GM23248 (cell line): ENCODE data around the gene ITFG1. TPM values are rescaled to one million over a fixed set of nuclear protein-coding genes. Genes with fewer than 3 reads are reported as not detected.

Source experiments
- DNase-seq: peaks from one replicate; pipeline ENCODE4 v3.0.0-alpha.2; 2015
- H2AFZ ChIP-seq: fragments of 200-600 bp; sonication (generic); 2 replicates; pipeline ENCODE4 v1.6.1; 2016; ENCODE audit warnings: antibody characterized with exemption
- H3F3A ChIP-seq: fragments of 200-600 bp; sonication (generic); 2 replicates; pipeline ENCODE4 v1.6.1; 2016; ENCODE audit warnings: mild to moderate bottlenecking, antibody characterized with exemption, mixed run types; ENCODE audit not compliant: insufficient read depth
- H3K27ac ChIP-seq: fragments of 200-600 bp; sonication (generic); 2 replicates; pipeline ENCODE4 v1.5.1; 2016; ENCODE audit warnings: mild to moderate bottlenecking
- H3K27me3 ChIP-seq: fragments of 200-600 bp; sonication (generic); replicated peaks from 2 replicates; pipeline ENCODE4 v1.6.1; 2016; ENCODE audit warnings: mild to moderate bottlenecking; ENCODE audit not compliant: insufficient read depth
- H3K36me3 ChIP-seq: fragments of 200-600 bp; sonication (generic); 2 replicates; pipeline ENCODE4 v1.6.1; 2016; ENCODE audit warnings: low read depth, mild to moderate bottlenecking
- H3K4me1 ChIP-seq: fragments of 200-600 bp; sonication (generic); 2 replicates; pipeline ENCODE4 v1.6.1; 2016; ENCODE audit warnings: mild to moderate bottlenecking; ENCODE audit not compliant: insufficient read depth
- H3K4me2 ChIP-seq: fragments of 200-600 bp; sonication (generic); one replicate; pipeline ENCODE4 v1.6.1; 2016; ENCODE audit warnings: mild to moderate bottlenecking; ENCODE audit not compliant: unreplicated experiment
- H3K4me3 ChIP-seq: fragments of 200-600 bp; sonication (generic); 2 replicates; pipeline ENCODE4 v1.5.1; 2016; ENCODE audit warnings: mild to moderate bottlenecking
- H3K79me2 ChIP-seq: fragments of 200-600 bp; sonication (generic); 2 replicates; pipeline ENCODE4 v1.6.1; 2016; ENCODE audit warnings: mild to moderate bottlenecking; ENCODE audit not compliant: insufficient read depth
- H3K9ac ChIP-seq: fragments of 200-600 bp; sonication (generic); 2 replicates; pipeline ENCODE4 v1.6.1; 2016; ENCODE audit warnings: mild to moderate bottlenecking
- H3K9me2 ChIP-seq: fragments of 200-600 bp; sonication (generic); 2 replicates; pipeline ENCODE4 v1.6.1; 2016; ENCODE audit warnings: mixed run types, mild to moderate bottlenecking, moderate library complexity; ENCODE audit not compliant: insufficient read depth
- H3K9me3 ChIP-seq: fragments of 200-600 bp; sonication (generic); one replicate; pipeline ENCODE4 v1.6.1; 2017; ENCODE audit warnings: low read depth
- H4K20me1 ChIP-seq: fragments of 200-600 bp; sonication (generic); 2 replicates; pipeline ENCODE4 v1.6.0; 2016; ENCODE audit not compliant: insufficient read depth
- EZH2 ChIP-seq: fragments of 200-600 bp; sonication (generic); IDR thresholded peaks from 2 replicates; pipeline ENCODE4 v1.6.1; 2018; ENCODE audit warnings: antibody characterized with exemption, mild to moderate bottlenecking; ENCODE audit not compliant: insufficient read depth, poor library complexity, severe bottlenecking
- EZH2phosphoT487 ChIP-seq: fragments of 200-600 bp; sonication (generic); IDR thresholded peaks from 2 replicates; pipeline ENCODE4 v1.6.1; 2018; ENCODE audit warnings: antibody characterized with exemption, moderate library complexity, mild to moderate bottlenecking, low read depth; ENCODE audit not compliant: insufficient read depth
- WGBS, 2 experiments: methylation state at CpG; one replicate each; pipeline ENCODE4 v1.1.6; 2015 to 2017; ENCODE audit warnings: low lambda C conversion rate in 2 of 2, low coverage in 1 of 2; ENCODE audit errors: missing lambda C conversion rate in 2 of 2; 5-methylcytosine and 5-hydroxymethylcytosine counted together
- in situ Hi-C: fragments of 300-500 bp; cut with MboI; formaldehyde crosslinking; loops from 2 replicates; pipeline ENCODE4 v1.15.0; 2020
- polyA plus RNA-seq: library from polyadenylated mRNA; unstranded; fragments of >200 nt; fragmentation: Nextera tagmentation; extraction: Ambion mirVana; gene quantifications from 2 replicates; pipeline ENCODE4 v1.2.1, GENCODE V29; 2016
- total RNA-seq: library from RNA; depleted of rRNA; stranded (reverse); fragments of >200 nt; shearing (Covaris generic); gene quantifications from 2 replicates; pipeline ENCODE4 v1.2.3, GENCODE V29; 2014

The ITFG1 gene
- total and polyA plus RNA-seq, 2 experiments from 2014 or later: 78.2 to 111 TPM

DNA sequence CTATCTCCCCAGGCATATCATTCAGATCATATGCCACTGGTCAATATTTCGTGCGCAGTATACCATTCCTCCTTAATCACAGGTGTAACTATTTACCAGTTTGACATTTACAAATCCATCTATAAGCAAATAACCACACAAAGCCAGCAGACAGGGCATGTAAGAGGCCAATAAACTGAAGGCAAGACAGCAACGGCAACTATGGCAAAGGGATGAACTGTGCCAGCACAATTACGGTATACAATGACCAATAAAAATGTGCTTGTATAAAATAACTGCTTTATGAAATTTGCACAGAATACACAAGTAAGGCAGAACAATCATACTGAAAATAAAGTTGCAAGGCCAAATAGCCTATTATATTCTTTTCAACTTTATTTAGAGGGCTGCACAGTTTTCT lies 326.3 kb downstream of the ITFG1 start:
- no peak overlapping the region for H3K4me3 ChIP-seq
- H3K79me2 ChIP-seq: no peaks in the 10 kb centered on the region
- no peak for DNase-seq
- H3K9ac ChIP-seq: no peak overlapping the region
- TF ChIP-seq EZH2: no peak
- TF ChIP-seq EZH2phosphoT487: no peak
- H3K4me1 ChIP-seq: peaks cover 7% of the 10 kb centered on the region
- no peaks in the 10 kb centered on the region for H3F3A ChIP-seq
- no peaks in the 10 kb centered on the region for H4K20me1 ChIP-seq
- no peaks in the 10 kb centered on the region for H3K36me3 ChIP-seq
- H3K27ac ChIP-seq: no peak overlapping the region
- no peaks in the 10 kb centered on the region for H3K9me2 ChIP-seq
- in situ Hi-C loops: loop anchor here (10.0 kb wide), 1 partner anchor 1030 kb away; no protein-coding TSS in a partner anchor
- H2AFZ ChIP-seq: no peak overlapping the region
- WGBS, 2 experiments: 95 to 99% methylated on average over 4 of the region's 4 CpGs
- H3K4me2 ChIP-seq: no peak overlapping the region
- H3K9me3 ChIP-seq: no peaks in the 10 kb centered on the region
- H3K27me3 ChIP-seq: no peaks in the 10 kb centered on the region

DNA sequence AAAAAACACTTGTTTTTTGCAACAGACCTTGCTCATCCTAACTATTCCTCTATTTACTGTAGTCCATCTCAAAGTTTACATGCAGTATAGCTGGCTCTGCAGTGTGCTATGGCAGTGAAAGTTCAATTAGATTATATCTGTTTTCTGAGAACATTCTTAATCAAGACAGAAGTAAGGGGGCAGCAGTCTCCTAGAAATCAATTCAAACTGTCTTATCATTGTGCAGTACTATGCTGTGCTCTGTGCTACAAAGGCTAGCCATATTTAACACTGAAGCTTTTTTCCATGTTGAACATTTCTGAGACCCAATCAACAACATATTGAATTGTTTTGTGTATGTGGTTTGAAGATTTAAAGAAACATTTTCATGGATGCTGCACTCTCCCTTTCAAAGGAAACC lies 328.6 kb downstream of the ITFG1 start:
- Histone ChIP-seq H3K27ac (no peak overlapping the region), H3K9me2 (no peaks in the 10 kb centered on the region), H3K79me2 (no peaks in the 10 kb centered on the region), H3K27me3 (no peaks in the 10 kb centered on the region), H2AFZ (no peak overlapping the region), H4K20me1 (no peaks in the 10 kb centered on the region), H3K4me2 (no peak overlapping the region), H3F3A (no peaks in the 10 kb centered on the region), H3K9me3 (no peaks in the 10 kb centered on the region), H3K4me3 (no peak overlapping the region), H3K9ac (no peak overlapping the region), H3K4me1 (peaks cover 7% of the 10 kb centered on the region), H3K36me3 (no peaks in the 10 kb centered on the region)
- TF ChIP-seq EZH2phosphoT487 (no peak), EZH2 (no peak)
- DNase-seq: no peak
- in situ Hi-C loops: loop anchor here (10.0 kb wide), 1 partner anchor 1032 kb away; no protein-coding TSS in a partner anchor

DNA sequence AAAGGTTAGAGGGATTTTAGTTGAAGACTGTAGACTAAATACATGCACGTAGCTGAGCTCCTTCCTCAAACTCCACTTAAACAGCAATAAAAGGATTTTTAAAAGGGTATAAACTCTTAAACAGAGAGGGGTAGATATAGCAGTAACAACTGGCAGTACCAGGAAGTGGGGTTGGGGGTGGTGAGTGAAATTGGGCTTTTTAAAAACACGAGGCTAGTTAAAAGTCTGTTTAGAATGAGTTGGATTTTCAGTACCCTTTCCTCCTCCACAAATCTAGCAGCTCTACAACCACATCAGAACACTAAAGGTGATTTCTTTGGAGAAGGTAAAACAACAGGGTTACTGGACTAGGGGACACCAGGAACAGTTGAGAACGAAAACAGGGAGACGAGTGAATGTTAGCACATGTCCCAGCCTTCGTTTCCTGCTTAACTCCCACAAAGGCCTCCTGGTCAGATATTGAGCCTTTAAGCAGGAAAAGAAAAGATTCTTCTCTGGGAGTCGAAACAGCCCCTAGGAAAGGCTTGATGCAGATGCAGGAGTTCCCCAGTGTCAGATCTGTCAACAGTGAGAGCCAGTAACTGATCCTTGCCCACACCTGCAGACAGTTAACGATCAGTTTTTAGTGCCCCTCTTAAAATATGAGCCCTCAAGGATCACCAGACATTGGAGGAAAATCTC lies 331.0 kb downstream of the ITFG1 start:
- no peak overlapping the region for H3K27ac ChIP-seq
- H3K4me1 ChIP-seq: no peaks in the 10 kb centered on the region
- DNase-seq: no peak
- H3F3A ChIP-seq: no peaks in the 10 kb centered on the region
- no peak overlapping the region for H3K4me2 ChIP-seq
- no peak overlapping the region for H2AFZ ChIP-seq
- no peaks in the 10 kb centered on the region for H3K36me3 ChIP-seq
- no peaks in the 10 kb centered on the region for H3K9me3 ChIP-seq
- H3K9ac ChIP-seq: no peak overlapping the region
- no peaks in the 10 kb centered on the region for H3K27me3 ChIP-seq
- WGBS, 2 experiments: 69 to 73% methylated on average over 7 of the region's 7 CpGs
- no peak overlapping the region for H3K4me3 ChIP-seq
- TF ChIP-seq EZH2 (no peak), EZH2phosphoT487 (no peak)
- H3K79me2 ChIP-seq: no peaks in the 10 kb centered on the region
- in situ Hi-C loops: loop anchor here (10.0 kb wide), 1 partner anchor 1035 kb away; no protein-coding TSS in a partner anchor
- no peaks in the 10 kb centered on the region for H3K9me2 ChIP-seq
- H4K20me1 ChIP-seq: no peaks in the 10 kb centered on the region

DNA sequence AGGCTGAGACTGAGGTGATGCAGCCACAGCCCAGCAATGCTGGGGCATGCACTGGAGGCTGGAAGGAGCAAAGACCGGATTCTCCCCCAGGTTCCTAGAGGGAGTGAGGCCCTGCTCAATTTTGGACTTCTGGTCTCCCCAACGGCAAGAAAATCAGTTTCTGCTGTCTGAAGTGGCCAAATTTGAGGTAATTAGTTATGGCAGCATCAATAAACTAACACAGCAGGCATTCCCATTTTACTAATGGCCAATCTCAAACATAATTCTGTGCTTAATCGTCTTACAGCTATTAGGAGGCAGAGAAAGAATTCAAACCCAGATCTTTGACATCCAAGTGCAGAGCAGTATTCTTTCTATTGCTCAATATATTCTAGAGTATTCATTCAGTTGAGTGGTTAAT lies 333.3 kb downstream of the ITFG1 start:
- H3K9ac ChIP-seq: no peak overlapping the region
- no peaks in the 10 kb centered on the region for H3F3A ChIP-seq
- no peak for TF ChIP-seq EZH2phosphoT487
- TF ChIP-seq EZH2: no peak
- no peaks in the 10 kb centered on the region for H3K36me3 ChIP-seq
- H3K9me3 ChIP-seq: no peaks in the 10 kb centered on the region
- no peak overlapping the region for H3K4me3 ChIP-seq
- H3K9me2 ChIP-seq: no peaks in the 10 kb centered on the region
- H4K20me1 ChIP-seq: no peaks in the 10 kb centered on the region
- no peaks in the 10 kb centered on the region for H3K27me3 ChIP-seq
- in situ Hi-C loops: no loop called here
- no peak overlapping the region for H2AFZ ChIP-seq
- 66 to 67% methylated on average over 3 of the region's 3 CpGs for WGBS, 2 experiments
- no peaks in the 10 kb centered on the region for H3K4me1 ChIP-seq
- no peak for DNase-seq
- no peak overlapping the region for H3K4me2 ChIP-seq
- no peak overlapping the region for H3K27ac ChIP-seq
- no peaks in the 10 kb centered on the region for H3K79me2 ChIP-seq

DNA sequence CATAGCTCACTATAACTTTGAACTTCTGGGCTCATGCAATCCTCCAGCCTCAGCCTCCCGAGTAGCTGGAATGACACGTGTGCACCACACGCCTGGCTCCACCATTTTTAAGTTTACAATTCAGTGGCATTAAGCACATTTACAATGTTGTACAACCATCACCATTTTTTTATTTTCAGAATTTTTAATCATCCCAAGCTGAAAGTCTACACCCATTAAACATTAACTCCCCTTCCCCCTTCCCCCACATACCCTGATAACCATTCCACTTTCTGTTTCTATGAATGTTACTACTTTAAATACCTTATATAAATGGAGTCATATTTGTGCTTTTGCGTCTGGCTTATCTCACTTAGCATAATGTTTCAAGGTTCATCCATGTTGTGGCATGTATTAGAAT lies 335.1 kb downstream of the ITFG1 start:
- no peaks in the 10 kb centered on the region for H4K20me1 ChIP-seq
- no peaks in the 10 kb centered on the region for H3K27me3 ChIP-seq
- no peaks in the 10 kb centered on the region for H3K9me2 ChIP-seq
- H3K9me3 ChIP-seq: no peaks in the 10 kb centered on the region
- no peaks in the 10 kb centered on the region for H3K36me3 ChIP-seq
- DNase-seq: no peak
- no peaks in the 10 kb centered on the region for H3K79me2 ChIP-seq
- no peaks in the 10 kb centered on the region for H3K4me1 ChIP-seq
- no peak overlapping the region for H3K27ac ChIP-seq
- H3K9ac ChIP-seq: no peak overlapping the region
- 85 to 88% methylated on average over 4 of the region's 4 CpGs for WGBS, 2 experiments
- no peak overlapping the region for H2AFZ ChIP-seq
- H3K4me2 ChIP-seq: no peak overlapping the region
- in situ Hi-C loops: no loop called here
- no peaks in the 10 kb centered on the region for H3F3A ChIP-seq
- H3K4me3 ChIP-seq: no peak overlapping the region
- TF ChIP-seq EZH2 (no peak), EZH2phosphoT487 (no peak)
